Pancreas (tissue), 10 donors: ENCODE measurements around the gene CRAMP1. TPM values are rescaled to one million over a fixed set of nuclear protein-coding genes. Genes with fewer than 3 reads are reported as not detected.

Experiments used
- ATAC-seq, 4 donors: fragments of 200-7000 bp; cut with Tn5 transposase; one replicate each; pipeline versions ENCODE4 v1.8.0 to v1.9.1; 2020; ENCODE audit warnings: mild to moderate bottlenecking in 4 of 4, moderate library complexity in 4 of 4
- DNase-seq, 6 donors: peaks; one replicate each; pipeline ENCODE4 v3.0.0-alpha.2; 2020
- FAIRE-seq: peaks from 2 replicates; lab custom pipeline; 2012; peaks lifted over from hg19 to GRCh38; lab: Jason Lieb, UNC
- H3K27ac ChIP-seq, 4 donors: fragments of 200-600 bp; sonication (generic); 1 replicate in 3 of 4; 2 replicates in 1 of 4; pipeline versions ENCODE4 v1.5.0 to v1.8.0; 2020
- H3K27me3 ChIP-seq, 4 donors: fragments of 200-600 bp; one replicate each; pipeline ENCODE4 v1.8.0; 2021
- H3K36me3 ChIP-seq, 3 donors: fragments of 200-600 bp; sonication (generic) in 1 of 3; one replicate each; pipeline versions ENCODE4 v1.5.0 to v1.8.0; 2020 to 2021
- H3K4me1 ChIP-seq, 3 donors: fragments of 200-600 bp; one replicate each; pipeline ENCODE4 v1.8.0; 2021
- H3K4me3 ChIP-seq, 4 donors: fragments of 200-600 bp; sonication (generic) in 2 of 4; one replicate each; pipeline versions ENCODE4 v1.5.0 to v1.8.0; 2020 to 2021
- H3K9me3 ChIP-seq, 4 donors: fragments of 200-600 bp; one replicate each; pipeline ENCODE4 v1.8.0; 2021
- CTCF ChIP-seq, 4 donors: fragments of 200-600 bp; sonication (generic) in 3 of 4; IDR thresholded peaks; one replicate each; pipeline versions ENCODE4 v1.5.0 to v1.8.0; 2021; ENCODE audit warnings: antibody characterized with exemption in 4 of 4
- WGBS, 2 donors: extraction: QIAGEN DNeasy Blood & Tissue Kit; methylation state at CpG; one replicate each; pipeline ENCODE4 v1.1.7; 2013; 5-methylcytosine and 5-hydroxymethylcytosine counted together
- intact Hi-C, 3 donors: fragments of 100-400 bp; cut with DNase I; formaldehyde crosslinking; loops; one replicate each; pipeline versions ENCODE4 v1.11.1 to v1.14.2; 2022
- polyA plus RNA-seq, 2 donors: library from polyadenylated mRNA; stranded (reverse); fragments of 200-250 nt; gene quantifications; one replicate each; pipeline ENCODE4 v1.2.3, GENCODE V29; 2013
- total RNA-seq, 6 donors: library from RNA; stranded (reverse); fragmentation: NEBNext Ultra II Directional in 4 of 6; extraction: Animal tissue kit (Norgen Biotek cat#: 25700) in 4 of 6; gene quantifications; one replicate each; pipeline versions ENCODE4 v1.2.1 to v1.2.4, GENCODE V29; 2021 to 2023
- donor health status: healthy with polysubstance abuse.
- donor health status: DM: no; HTN: no; CAD: no; lungs with moderate emphysema.
- donor health status: DM: no; HTN: no; CAD: no.
- donor health status: control.
- donor health status: control.
- donor health status: Bipolar disorder and iron deficiency.
- donor health status: DM: yes; HTN: yes; CAD: no.
- donor health status: DM: no; HTN: no; CAD: no.
- donor health status: DM: no; HTN: no; CAD: no.
- donor health status: DM: yes; HTN: yes; CAD: no.

The CRAMP1 gene
- total and polyA plus RNA-seq, 8 donors, result 4.6 to 16.2 (median 7.2) TPM

GRCh38 chr16:1619976-1620375, 7.8 kb downstream of the CRAMP1 start:
- H3K36me3 ChIP-seq, result peaks cover 0 to 8% (median 0%) of the 10 kb centered on the region in 3 donors
- no peak for TF ChIP-seq CTCF (IDR thresholded peaks at IDR 0.05)

GRCh38 chr16:1620391-1620790, 8.2 kb downstream of the CRAMP1 start:
- Histone ChIP-seq H3K4me3 (no peak overlapping the region), H3K27ac (no peak overlapping the region), H3K4me1 (peaks cover 0 to 4% (median 4%) of the 10 kb centered on the region in 3 donors), H3K36me3 (peaks cover 0 to 8% (median 0%) of the 10 kb centered on the region in 3 donors), H3K27me3 (no peaks in the 10 kb centered on the region), H3K9me3 (no peaks in the 10 kb centered on the region)
- TF ChIP-seq CTCF (IDR thresholded peaks at IDR 0.05), result no peak
- DNase-seq (no peak), FAIRE-seq (no peak), ATAC-seq (no peak)
- 90% methylated on average over 9 of the region's 9 CpGs for WGBS, 2 donors
- intact Hi-C loops, result no loop called here

More at GRCh38 chr16:1619976-1620375, 7.8 kb downstream of the CRAMP1 start:
- Histone ChIP-seq H3K4me1 (peaks cover 0 to 8% (median 4%) of the 10 kb centered on the region in 3 donors), H3K4me3 (no peak overlapping the region), H3K27ac (no peak overlapping the region), H3K27me3 (no peaks in the 10 kb centered on the region), H3K9me3 (no peaks in the 10 kb centered on the region)
- FAIRE-seq, result no peak
- intact Hi-C loops, result no loop called here
- WGBS, 2 donors, result 89 to 94% methylated on average over 15 of the region's 15 CpGs
- DNase-seq, result no peak
- ATAC-seq, result no peak

GRCh38 chr16:1621851-1622250, 9.7 kb downstream of the CRAMP1 start:
- Histone ChIP-seq H3K36me3 (peaks cover 0 to 8% (median 0%) of the 10 kb centered on the region in 3 donors), H3K4me1 (no peaks in the 10 kb centered on the region), H3K9me3 (no peaks in the 10 kb centered on the region), H3K27me3 (no peaks in the 10 kb centered on the region), H3K27ac (no peak overlapping the region), H3K4me3 (no peak overlapping the region)
- 94 to 95% methylated on average over 7 of the region's 7 CpGs for WGBS, 2 donors
- intact Hi-C loops, result no loop called here
- ATAC-seq (no peak), DNase-seq (no peak), FAIRE-seq (no peak)
- TF ChIP-seq CTCF (IDR thresholded peaks at IDR 0.05), result no peak

- ATAC-seq (no peak), DNase-seq (no peak), FAIRE-seq (no peak)
- no peaks in the 10 kb centered on the region for H3K9me3 ChIP-seq
- no peaks in the 10 kb centered on the region for H3K4me1 ChIP-seq
- peaks cover 0 to 8% (median 0%) of the 10 kb centered on the region in 3 donors for H3K36me3 ChIP-seq
- intact Hi-C loops, result no loop called here
- no peak for TF ChIP-seq CTCF (IDR thresholded peaks at IDR 0.05)
- H3K27ac ChIP-seq, result no peak overlapping the region
- H3K4me3 ChIP-seq, result no peak overlapping the region
- no peaks in the 10 kb centered on the region for H3K27me3 ChIP-seq
- 89 to 91% methylated on average over 6 of the region's 6 CpGs for WGBS, 2 donors
Observed at GRCh38 chr16:1626327-1626726, 14.2 kb downstream of the CRAMP1 start.

GRCh38 chr16:1626776-1627175, 14.6 kb downstream of the CRAMP1 start:
- H3K9me3 ChIP-seq, result no peaks in the 10 kb centered on the region
- no peak overlapping the region for H3K4me3 ChIP-seq
- no peaks in the 10 kb centered on the region for H3K27me3 ChIP-seq
- 93% methylated on average over 9 of the region's 9 CpGs for WGBS, 2 donors
- no peak for FAIRE-seq
- TF ChIP-seq CTCF (IDR thresholded peaks at IDR 0.05), result no peak
- no peak for ATAC-seq
- no peak for DNase-seq
- no peak overlapping the region for H3K27ac ChIP-seq
- intact Hi-C loops, result no loop called here
- H3K4me1 ChIP-seq, result peaks cover 0 to 3% (median 0%) of the 10 kb centered on the region in 3 donors
- H3K36me3 ChIP-seq, result peaks cover 0 to 8% (median 0%) of the 10 kb centered on the region in 3 donors
